Measurements from ENCODE around the gene TSFM. TPM values are rescaled to one million over a fixed set of nuclear protein-coding genes. Genes with fewer than 3 reads are reported as not detected.

TSFM gene
- total and polyA plus RNA-seq, 8 donors = 7.2 to 16.7 (median 13.5) TPM

DNA sequence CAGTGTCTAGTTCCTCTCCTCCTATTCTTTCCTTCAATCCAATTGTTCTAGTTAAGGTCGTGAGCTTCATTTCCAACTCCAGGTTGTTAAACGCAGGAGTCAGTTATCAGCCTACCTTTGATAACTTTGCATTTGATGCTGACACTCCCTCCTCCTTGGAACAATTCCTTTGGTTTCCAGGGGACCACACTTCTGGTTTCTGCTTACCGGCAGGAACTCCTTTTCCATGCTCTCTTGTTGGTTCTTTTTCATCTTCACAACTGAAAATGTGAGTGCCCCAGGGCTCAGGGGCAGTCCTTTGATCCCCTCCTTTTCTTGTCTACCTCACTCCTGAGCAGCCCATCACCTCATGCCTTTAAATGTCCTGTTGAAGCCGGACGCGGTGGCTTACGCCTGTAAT lies 5.2 kb upstream of the TSFM start:
- ATAC-seq (no peak), FAIRE-seq (no peak)

DNA sequence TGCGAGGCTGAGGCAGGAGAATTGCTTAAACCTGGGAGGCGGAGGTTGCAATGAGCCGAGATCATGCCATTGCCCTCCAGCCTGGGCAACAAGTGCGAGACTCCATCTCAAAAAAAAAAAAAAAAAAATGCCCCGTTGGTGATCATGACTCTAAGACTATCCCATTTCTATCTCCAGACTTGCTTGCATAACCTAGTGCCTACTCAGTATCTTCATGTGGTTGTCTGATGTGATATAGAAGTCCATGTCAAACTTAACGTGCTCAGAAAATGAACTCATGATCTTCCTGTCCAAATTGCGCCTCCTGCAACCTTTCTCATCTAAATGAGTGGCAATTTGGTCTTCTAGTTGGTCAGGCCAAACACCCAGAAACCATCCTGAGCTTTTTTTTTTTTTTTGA lies 4.7 kb upstream of the TSFM start:
- TF ChIP-seq, protein P1, sequence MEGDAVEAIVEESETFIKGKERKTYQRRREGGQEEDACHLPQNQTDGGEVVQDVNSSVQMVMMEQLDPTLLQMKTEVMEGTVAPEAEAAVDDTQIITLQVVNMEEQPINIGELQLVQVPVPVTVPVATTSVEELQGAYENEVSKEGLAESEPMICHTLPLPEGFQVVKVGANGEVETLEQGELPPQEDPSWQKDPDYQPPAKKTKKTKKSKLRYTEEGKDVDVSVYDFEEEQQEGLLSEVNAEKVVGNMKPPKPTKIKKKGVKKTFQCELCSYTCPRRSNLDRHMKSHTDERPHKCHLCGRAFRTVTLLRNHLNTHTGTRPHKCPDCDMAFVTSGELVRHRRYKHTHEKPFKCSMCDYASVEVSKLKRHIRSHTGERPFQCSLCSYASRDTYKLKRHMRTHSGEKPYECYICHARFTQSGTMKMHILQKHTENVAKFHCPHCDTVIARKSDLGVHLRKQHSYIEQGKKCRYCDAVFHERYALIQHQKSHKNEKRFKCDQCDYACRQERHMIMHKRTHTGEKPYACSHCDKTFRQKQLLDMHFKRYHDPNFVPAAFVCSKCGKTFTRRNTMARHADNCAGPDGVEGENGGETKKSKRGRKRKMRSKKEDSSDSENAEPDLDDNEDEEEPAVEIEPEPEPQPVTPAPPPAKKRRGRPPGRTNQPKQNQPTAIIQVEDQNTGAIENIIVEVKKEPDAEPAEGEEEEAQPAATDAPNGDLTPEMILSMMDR (IDR thresholded peaks at IDR 0.05) = no peak
- no peak for DNase-seq
- Histone ChIP-seq H3K27me3 (no peaks in the 10 kb centered on the region), H3K27ac (no peak overlapping the region), H3K4me1 (peaks cover 6 to 11% (median 10%) of the 10 kb centered on the region in 3 donors), H3K4me3 (no peak overlapping the region), H3K9me3 (no peaks in the 10 kb centered on the region), H3K36me3 (no peaks in the 10 kb centered on the region)
- WGBS, 2 donors = 91 to 94% methylated on average over 7 of the region's 7 CpGs
- no peak for FAIRE-seq
- intact Hi-C loops (cut with DNase I) = no loop called here
- no peak for ATAC-seq

More for the DNA sequence above, 5.2 kb upstream of the TSFM start:
- Histone ChIP-seq H3K9me3 (no peaks in the 10 kb centered on the region), H3K27me3 (no peaks in the 10 kb centered on the region), H3K27ac (no peak overlapping the region), H3K4me3 (no peak overlapping the region), H3K36me3 (no peaks in the 10 kb centered on the region), H3K4me1 (peaks cover 5 to 11% (median 10%) of the 10 kb centered on the region in 3 donors)
- no peak for DNase-seq
- intact Hi-C loops (cut with DNase I) = no loop called here
- 78 to 83% methylated on average over 7 of the region's 7 CpGs for WGBS, 2 donors
- TF ChIP-seq, protein P1 (IDR thresholded peaks at IDR 0.05) = no peak

DNA sequence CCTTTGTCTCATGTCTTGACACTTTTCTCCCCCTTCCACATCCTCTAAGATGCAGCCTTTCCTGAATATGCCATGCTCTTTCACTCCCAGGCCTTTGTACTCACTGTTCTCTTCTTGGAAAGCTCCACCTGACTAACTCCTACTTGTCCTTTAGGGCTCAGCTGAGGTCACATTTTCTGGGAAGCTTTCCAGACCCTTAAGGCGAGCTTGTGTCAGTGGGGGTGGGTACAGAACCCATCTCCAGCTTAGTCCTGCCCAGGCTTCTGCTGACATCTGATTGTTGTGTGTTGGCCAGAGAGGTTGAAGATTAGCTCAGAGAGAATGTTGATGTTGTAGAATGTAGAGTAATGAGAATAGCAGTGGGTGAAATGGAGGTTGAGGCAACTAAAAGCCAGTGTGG lies 2.9 kb upstream of the TSFM start:
- Histone ChIP-seq H3K27ac (no peak overlapping the region), H3K36me3 (no peaks in the 10 kb centered on the region), H3K9me3 (no peaks in the 10 kb centered on the region), H3K4me1 (peaks cover 4 to 15% (median 14%) of the 10 kb centered on the region in 3 donors), H3K27me3 (no peaks in the 10 kb centered on the region), H3K4me3 (no peak overlapping the region)
- ATAC-seq (no peak), FAIRE-seq (no peak), DNase-seq (no peak)
- intact Hi-C loops (cut with DNase I) = no loop called here
- TF ChIP-seq, protein P1 (IDR thresholded peaks at IDR 0.05) = no peak
- WGBS, 2 donors = 42 to 54% methylated on average over 1 of the region's 1 CpG

DNA sequence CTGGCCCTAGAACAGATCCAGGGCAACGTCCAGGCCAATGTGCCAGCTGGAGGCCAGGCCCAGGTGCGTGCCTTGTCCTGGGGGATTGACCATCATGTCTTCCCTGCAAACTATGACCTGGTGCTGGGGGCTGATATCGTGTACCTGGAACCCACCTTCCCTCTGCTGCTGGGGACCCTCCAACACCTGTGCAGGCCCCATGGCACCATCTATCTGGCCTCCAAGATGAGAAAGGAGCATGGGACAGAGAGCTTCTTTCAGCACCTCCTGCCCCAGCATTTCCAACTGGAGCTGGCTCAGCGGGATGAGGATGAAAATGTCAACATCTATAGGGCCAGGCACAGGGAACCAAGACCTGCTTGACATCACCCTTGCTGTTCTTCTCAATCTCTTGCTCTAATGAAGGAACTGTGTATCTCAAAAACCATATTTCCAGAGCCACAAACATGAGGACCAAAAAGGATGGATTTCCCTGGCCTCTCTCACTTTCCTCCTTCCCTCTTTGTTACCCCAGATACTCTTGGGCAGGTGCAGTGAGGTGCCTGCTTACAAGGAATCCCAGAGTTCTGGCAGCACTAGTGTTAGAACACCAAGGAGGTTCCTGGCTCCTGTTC lies 2.2 kb upstream of the TSFM start:
- Histone ChIP-seq H3K27ac (no peak overlapping the region), H3K27me3 (no peaks in the 10 kb centered on the region), H3K4me1 (peaks cover 4 to 15% (median 14%) of the 10 kb centered on the region in 3 donors), H3K9me3 (no peaks in the 10 kb centered on the region), H3K36me3 (peaks cover 0 to 4% (median 0%) of the 10 kb centered on the region in 3 donors), H3K4me3 (no peak overlapping the region)
- TF ChIP-seq, protein P1 (IDR thresholded peaks at IDR 0.05) = no peak
- DNase-seq (peak in 1 of 6 donors; percentile 45), ATAC-seq (no peak), FAIRE-seq (no peak)
- WGBS, 2 donors = 82 to 89% methylated on average over 4 of the region's 4 CpGs
- intact Hi-C loops (cut with DNase I) = no loop called here

DNA sequence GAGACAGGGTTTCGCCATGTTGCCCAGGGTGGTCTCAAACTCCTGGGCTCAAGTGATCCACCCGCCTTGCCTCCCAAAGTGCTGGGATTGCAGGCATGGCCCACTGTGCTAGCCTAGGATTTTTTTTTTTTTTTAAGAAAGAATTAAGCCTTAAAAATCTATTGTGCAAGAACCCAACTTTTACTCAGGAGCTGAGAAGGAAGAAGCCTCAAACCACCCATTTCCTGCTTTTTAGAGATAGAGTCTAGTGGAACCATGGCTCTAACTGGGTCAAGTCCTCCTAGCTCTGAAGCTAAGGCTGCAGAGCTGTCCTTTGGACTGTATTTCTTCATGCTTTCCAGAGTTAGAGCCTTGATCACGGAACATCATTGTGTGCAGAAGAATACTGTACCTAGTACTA lies 1.3 kb upstream of the TSFM start:
- Histone ChIP-seq H3K27me3 (no peaks in the 10 kb centered on the region), H3K27ac (peak overlapping the region in 1 of 4 donors; percentile 23), H3K36me3 (peaks cover 0 to 12% (median 7%) of the 10 kb centered on the region in 3 donors), H3K4me3 (no peak overlapping the region), H3K4me1 (peaks cover 4 to 15% (median 14%) of the 10 kb centered on the region in 3 donors), H3K9me3 (no peaks in the 10 kb centered on the region)
- ATAC-seq (no peak), DNase-seq (no peak), FAIRE-seq (no peak)
- WGBS, 2 donors = 94 to 95% methylated on average over 3 of the region's 3 CpGs
- intact Hi-C loops (cut with DNase I) = no loop called here
- TF ChIP-seq, protein P1 (IDR thresholded peaks at IDR 0.05) = no peak

All from pancreas (tissue), 10 donors.